Stimulated activated CD4-positive, alpha-beta T cell treated with anti-CD3 and anti-CD28 coated beads, Interleukin-12 subunit alpha, Interleukin-12 subunit beta, amount 100 ng/mL, for 4 hours (primary cell): ENCODE results near the gene CDYL.
"Not testable (repeated sequence)": the region's sequence is repeated elsewhere in the genome, so short reads cannot be mapped to it uniquely, and the experiment has no call there.

Experiments
- DNase-seq: peaks from one replicate; pipeline ENCODE4 v3.0.0-alpha.2; 2020

CDYL gene

GRCh38 chr6:4970739-4971395 is 194.7 kb downstream of the CDYL start:
- no peak for DNase-seq

DNA sequence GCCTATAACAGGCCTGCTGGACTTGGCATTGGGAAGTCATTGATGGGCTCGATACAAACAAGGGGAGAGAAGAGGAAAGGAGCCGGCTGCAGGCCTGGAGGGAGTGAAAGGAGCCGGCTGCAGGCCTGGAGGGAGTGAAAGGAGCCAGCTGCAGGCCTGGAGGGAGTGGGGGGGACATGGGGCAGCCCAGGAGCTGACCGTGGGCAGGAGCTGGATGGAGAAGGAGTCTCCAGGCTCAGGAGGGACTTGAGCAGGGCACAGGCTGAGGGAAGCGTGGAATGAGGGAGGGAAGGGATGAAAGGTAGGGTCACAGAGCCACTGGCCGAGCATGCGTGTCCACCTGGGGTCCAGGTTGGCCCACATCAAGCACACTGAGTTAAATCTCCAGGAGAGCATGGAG is 195.6 kb downstream of the CDYL start:
- DNase-seq, result no peak

DNA sequence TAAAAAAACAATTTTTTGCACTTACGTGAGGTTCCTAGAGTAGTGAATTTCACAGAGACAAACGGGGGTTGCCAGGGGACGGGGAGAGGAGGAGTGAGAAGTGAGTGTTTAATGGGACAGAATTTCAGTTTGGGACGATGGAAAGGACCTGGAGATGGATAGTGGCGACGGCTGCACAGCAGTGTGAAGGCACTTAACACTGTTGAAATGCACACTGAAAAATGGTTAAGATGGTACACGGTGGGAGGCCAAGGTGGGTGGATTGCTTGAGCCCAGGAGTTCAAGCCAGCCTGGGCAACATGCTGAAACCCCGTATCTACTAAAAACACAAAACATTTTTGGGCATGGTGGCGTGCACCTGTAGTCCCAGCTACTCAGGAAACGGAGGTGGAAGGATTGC is 196.2 kb downstream of the CDYL start:
- no peak for DNase-seq

GRCh38 chr6:4973415-4973814 is 197.2 kb downstream of the CDYL start:
- DNase-seq, result no peak

DNA sequence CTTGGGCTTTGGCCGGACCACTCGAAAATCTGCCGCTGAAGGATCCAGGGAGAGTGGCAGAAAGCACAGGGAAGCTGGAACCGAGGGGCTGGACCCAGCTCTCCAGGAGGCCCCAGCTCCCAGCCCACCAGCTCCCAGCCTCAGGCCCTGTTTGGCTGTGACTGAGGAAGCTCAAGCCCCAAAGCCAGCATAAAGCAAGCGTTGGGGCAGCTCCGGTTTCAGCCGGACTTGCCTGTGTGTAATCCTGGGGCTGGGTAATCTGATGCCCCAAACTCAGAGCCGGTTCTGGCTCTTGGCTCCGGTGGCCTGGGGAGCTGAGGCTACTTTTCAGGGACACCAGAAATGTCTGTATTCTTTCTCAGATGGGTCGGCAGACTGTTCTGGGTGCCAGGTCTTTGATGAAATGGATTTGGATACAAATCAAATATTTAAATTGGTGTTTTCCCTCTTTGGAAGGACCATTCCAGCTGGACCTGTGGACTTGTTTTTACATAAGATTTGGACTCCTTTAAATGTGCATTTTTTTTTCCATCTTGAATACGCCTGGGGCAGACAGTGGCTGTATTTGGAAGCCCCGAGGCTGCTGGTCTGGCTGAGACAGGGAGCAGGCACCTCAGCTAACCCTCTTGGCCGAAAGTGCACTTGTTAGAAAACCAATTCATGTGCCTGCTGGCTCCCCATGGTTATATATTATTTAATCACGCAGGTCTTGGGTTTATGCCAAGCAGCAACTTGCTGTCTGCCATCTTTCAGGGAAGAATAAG is 198.0 kb downstream of the CDYL start:
- DNase-seq, result no peak

DNA sequence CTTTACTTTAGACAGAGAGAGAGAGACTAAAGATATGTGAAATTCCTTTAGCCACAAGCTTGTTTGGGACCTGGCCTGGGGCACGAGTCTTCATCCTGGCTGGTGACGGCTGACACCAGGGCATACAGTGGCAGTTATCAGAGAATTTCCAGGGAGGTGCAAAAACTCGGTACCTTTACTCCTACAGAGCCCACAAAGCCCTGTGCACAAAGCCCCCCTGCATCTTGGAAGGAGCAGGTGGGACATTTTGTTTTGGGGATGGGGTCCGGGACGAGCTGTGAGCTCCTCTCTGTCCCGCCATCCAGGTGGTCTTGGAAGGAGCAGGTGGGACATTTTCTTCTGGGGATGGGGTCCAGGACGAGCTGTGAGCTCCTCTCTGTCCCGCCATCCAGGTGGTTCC is 198.8 kb downstream of the CDYL start:
- no peak for DNase-seq

DNA sequence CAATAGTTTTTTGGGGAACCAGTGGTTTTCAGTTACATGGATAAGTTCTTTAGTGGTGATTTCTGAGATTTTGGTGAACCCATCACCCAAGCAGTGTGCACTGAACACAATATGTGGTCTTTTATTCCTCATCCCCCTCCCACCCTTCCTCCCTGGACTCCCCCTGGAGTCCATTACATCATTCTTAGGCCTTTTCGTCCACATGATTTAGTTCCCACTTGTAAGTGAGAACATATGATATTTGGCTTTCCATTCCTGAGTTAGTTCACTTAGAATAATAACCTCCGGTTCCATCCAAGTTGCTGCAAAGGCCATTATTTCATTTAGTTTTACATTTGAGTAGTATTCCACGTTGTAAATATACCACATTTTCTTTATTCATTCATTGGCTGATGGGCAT is 199.3 kb downstream of the CDYL start:
- no peak for DNase-seq

GRCh38 chr6:4977468-4977867 is 201.3 kb downstream of the CDYL start:
- DNase-seq, result no peak

- no peak for DNase-seq
Observed at GRCh38 chr6:4979426-4979825, 203.2 kb downstream of the CDYL start.

- no peak for DNase-seq
Observed at GRCh38 chr6:4981761-4982160, 205.6 kb downstream of the CDYL start.

GRCh38 chr6:4983322-4983721 is 207.1 kb downstream of the CDYL start:
- no peak for DNase-seq

DNA sequence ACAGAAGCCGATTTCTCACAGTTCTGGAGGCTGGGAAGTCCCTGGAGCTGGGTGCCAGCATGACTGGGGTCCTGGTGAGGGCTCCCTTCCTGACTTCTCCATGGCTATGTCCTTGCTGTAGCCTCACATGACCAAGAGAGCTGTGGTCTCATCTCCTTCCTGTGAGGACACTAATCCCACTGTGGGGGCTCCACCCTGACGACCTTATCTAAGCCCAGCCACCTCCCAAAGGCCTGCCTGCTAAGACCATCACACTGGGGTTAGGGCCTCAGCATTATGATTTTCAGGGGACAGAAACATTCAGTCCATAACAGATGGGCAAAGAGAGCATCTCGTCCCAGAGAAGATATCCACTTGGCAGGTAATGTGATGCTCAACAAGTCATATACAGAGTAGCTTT is 210.8 kb downstream of the CDYL start:
- DNase-seq, result no peak

DNA sequence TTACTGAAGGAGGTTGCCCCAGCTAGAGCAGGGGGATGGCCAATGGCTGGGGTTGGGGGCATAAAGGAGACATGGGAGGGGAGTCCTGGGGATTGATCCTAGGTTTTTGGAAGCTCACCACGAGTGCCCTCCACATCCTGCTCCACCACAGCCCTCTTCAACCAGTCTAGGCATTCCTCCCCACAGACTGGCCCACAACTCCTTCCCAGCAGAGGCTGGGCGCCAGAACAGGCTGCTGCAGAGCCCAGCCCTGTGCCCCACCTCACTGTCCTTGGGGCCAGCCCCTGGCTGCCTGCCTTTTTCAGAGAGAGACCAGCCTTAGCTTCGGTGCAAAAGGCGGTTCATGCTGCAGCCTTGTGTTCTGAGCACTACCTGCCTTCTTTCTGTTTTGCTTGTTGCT is 211.2 kb downstream of the CDYL start:
- DNase-seq, result no peak

DNA sequence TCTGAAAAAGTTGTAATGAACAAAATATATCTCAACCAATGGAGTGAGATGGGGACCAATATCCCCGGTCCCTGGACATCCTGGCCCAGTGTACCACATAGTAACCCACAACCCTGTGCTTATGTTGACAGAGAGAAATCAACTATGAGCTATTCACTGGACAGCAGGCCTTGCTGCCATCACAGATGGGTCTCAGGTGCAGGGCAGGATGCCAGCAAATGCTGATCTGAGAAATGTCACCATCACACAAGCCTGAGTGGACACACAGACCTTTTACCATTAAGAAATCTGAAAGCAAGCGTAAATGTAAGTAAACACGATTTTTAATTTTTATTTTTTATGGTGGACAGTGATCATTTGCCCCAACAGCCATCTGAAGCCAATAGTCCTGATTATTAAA is 218.5 kb downstream of the CDYL start:
- DNase-seq, result no peak

DNA sequence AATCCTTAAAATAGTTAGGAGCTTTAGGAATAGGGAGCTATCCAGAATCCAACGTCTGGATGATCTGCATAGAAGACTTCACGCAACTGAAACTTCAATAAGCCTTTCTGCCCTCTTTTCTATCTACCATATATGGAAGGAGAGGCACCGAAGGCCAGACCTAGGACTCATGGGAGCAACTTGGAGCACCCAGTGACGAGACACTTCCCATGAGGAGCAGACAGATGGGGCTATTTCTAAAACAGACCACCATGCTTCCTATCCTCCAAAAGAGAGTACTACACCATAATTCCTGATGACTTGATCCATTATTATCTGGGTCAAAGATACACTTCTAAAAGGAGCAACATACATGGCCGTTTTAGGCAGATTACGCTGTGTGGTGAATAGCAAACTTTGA is 221.7 kb downstream of the CDYL start:
- no peak for DNase-seq

- no peak for DNase-seq
Observed at GRCh38 chr6:4999586-4999985, 223.4 kb downstream of the CDYL start.

GRCh38 chr6:5003604-5004372 is 227.6 kb downstream of the CDYL start, which contains the start of gene RPP40:
RPP40 (minus strand) TSS chr6:5004037; CDS start chr6:5004002, 35 bp downstream.
- DNase-seq, result peak; percentile 99

- no peak for DNase-seq
Observed at GRCh38 chr6:5004373-5005037, 228.3 kb downstream of the CDYL start.

DNA sequence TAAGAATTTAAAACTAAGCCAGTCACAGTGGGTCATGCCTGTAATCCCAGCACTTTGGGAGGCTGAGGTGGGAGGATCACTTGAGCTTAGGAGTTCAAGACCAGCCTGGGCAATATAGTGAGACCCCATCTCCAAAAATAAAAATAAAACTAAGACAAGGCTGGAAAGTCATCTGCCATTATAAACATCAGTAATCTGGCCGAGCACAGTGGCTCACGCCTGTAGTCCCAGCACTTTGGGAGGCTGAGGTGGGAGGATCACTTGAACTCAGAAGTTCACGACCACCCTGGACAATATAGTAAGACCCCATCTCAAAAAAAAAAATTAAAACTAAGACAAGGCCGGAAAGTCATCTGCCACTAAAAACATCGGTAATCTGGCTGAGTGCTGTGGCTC is 228.8 kb downstream of the CDYL start:
- DNase-seq, result not testable (repeated sequence)
